Lower lobe of right lung (tissue), 2 donors: Measurements from ENCODE around the gene GPR137B. TPM values are rescaled to one million over a fixed set of nuclear protein-coding genes. Genes with fewer than 3 reads are reported as not detected.

ENCODE experiments used
- ATAC-seq, 2 donors: fragments of 200-7000 bp; cut with Tn5 transposase; one replicate each; pipeline ENCODE4 v1.9.1; 2020 to 2022; ENCODE audit warnings: mild to moderate bottlenecking in 2 of 2, moderate library complexity in 2 of 2
- DNase-seq: peaks from one replicate; pipeline ENCODE4 v3.0.0-alpha.2; 2020
- H3K27ac ChIP-seq: fragments of 200-600 bp; one replicate; pipeline ENCODE4 v1.8.0; 2022
- H3K27me3 ChIP-seq: fragments of 200-600 bp; one replicate; pipeline ENCODE4 v1.8.0; 2022; ENCODE audit warnings: low read depth
- H3K36me3 ChIP-seq: fragments of 200-600 bp; one replicate; pipeline ENCODE4 v1.8.0; 2022; ENCODE audit warnings: mild to moderate bottlenecking
- H3K4me1 ChIP-seq: fragments of 200-600 bp; one replicate; pipeline ENCODE4 v1.8.0; 2022
- H3K4me3 ChIP-seq: fragments of 200-600 bp; one replicate; pipeline ENCODE4 v1.8.0; 2022; ENCODE audit warnings: mild to moderate bottlenecking
- H3K9me3 ChIP-seq: fragments of 200-600 bp; one replicate; pipeline ENCODE4 v1.8.0; 2022
- intact Hi-C: fragments of 100-400 bp; cut with DNase I; formaldehyde crosslinking; loops from one replicate; pipeline ENCODE4 v1.11.0; 2022
- total RNA-seq: library from RNA; stranded (reverse); fragmentation: NEBNext Ultra II Directional; extraction: Animal tissue kit (Norgen Biotek cat#: 25700); gene quantifications from one replicate; pipeline ENCODE4 v1.2.1, GENCODE V29; 2021
- TF ChIP-seq, protein P1 (sequence below): fragments of 200-600 bp; IDR thresholded peaks from one replicate; pipeline ENCODE4 v1.8.0; 2022; ENCODE audit warnings: antibody characterized with exemption, mild to moderate bottlenecking
- donor health status: DM: no; HTN: yes; CAD: no; lungs with severe emphysema.

GPR137B gene
- total RNA-seq, 1 donor from 2014 or later: 38.3 TPM

DNA sequence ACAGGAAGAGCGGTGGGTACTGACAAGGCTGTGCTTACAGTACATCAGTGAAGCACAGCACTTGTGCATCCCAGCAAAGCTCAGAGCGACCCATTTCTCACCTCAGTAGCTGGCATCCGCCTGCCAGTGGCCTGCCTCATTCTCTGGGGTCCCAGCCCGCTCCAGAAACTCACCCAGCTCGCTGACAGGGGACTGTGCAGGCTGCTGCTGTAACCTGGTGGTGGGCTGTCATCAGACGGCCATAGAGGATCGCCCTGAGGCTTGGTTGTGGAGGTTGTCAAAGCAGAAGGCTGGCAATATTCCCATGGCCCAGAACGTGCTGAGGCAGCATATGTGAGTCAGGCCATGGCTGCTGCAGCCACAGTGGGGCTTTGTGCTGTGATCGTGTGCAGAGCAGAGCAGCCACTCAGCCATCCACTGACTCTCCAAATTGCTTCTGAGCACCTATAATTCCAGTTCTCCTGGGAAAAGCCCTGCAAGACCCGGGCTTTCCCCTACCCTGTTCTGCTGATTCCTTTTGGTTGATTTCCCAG lies 13.6 kb upstream of the GPR137B start:
- Histone ChIP-seq H3K9me3 (no peaks in the 10 kb centered on the region), H3K4me3 (no peak overlapping the region), H3K27me3 (no peaks in the 10 kb centered on the region), H3K4me1 (no peaks in the 10 kb centered on the region), H3K36me3 (no peaks in the 10 kb centered on the region), H3K27ac (no peak overlapping the region)
- TF ChIP-seq, protein P1, sequence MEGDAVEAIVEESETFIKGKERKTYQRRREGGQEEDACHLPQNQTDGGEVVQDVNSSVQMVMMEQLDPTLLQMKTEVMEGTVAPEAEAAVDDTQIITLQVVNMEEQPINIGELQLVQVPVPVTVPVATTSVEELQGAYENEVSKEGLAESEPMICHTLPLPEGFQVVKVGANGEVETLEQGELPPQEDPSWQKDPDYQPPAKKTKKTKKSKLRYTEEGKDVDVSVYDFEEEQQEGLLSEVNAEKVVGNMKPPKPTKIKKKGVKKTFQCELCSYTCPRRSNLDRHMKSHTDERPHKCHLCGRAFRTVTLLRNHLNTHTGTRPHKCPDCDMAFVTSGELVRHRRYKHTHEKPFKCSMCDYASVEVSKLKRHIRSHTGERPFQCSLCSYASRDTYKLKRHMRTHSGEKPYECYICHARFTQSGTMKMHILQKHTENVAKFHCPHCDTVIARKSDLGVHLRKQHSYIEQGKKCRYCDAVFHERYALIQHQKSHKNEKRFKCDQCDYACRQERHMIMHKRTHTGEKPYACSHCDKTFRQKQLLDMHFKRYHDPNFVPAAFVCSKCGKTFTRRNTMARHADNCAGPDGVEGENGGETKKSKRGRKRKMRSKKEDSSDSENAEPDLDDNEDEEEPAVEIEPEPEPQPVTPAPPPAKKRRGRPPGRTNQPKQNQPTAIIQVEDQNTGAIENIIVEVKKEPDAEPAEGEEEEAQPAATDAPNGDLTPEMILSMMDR: no peak
- no peak for ATAC-seq
- DNase-seq: no peak
- intact Hi-C loops: no loop called here

DNA sequence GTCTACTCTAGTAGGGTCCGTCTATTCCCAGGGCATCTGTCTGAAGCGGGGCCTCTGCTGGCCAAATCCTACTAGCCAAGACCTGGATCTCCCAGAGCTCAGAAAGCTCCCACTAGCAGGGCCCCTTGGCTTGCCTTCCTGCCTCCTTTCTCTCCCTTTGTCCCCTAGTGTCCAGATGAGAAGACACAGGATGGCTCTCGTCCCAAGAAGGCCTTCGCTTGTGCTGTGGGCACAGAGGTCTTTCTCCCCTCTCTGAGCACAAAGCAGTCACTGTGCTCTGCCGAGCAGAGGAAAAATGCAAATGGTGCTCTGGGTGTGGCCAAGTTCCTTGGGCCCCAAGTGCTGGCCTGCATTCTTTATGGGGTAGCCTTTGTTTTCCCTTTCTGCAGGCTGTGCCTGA lies 13.0 kb upstream of the GPR137B start:
- intact Hi-C loops: no loop called here
- no peaks in the 10 kb centered on the region for H3K9me3 ChIP-seq
- H3K27me3 ChIP-seq: no peaks in the 10 kb centered on the region
- no peaks in the 10 kb centered on the region for H3K4me1 ChIP-seq
- ATAC-seq: no peak
- TF ChIP-seq, protein P1: no peak
- no peak for DNase-seq
- no peak overlapping the region for H3K4me3 ChIP-seq
- no peak overlapping the region for H3K27ac ChIP-seq
- no peaks in the 10 kb centered on the region for H3K36me3 ChIP-seq

DNA sequence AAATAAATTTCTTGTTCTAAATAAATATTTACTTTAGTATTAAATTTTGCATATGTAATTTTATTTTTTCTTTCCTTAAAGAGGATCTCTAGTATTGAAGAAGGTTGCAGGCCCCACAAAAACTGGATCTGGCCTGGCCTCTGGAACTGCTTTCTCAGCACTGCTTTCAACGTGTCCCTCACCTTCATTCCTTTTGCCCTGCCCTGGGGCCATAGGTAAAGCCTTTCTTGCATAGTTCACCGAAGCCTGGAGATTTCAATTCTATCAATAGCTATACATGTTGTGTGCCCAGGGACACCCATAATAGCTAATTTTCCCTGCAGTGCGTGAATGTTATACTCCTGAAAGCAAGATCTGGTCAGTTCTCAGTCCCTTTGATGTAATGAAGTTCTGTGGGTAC lies 12.0 kb upstream of the GPR137B start:
- H3K36me3 ChIP-seq: no peaks in the 10 kb centered on the region
- no peak for DNase-seq
- no peaks in the 10 kb centered on the region for H3K27me3 ChIP-seq
- no peak overlapping the region for H3K4me3 ChIP-seq
- no peak for ATAC-seq
- TF ChIP-seq, protein P1: no peak
- H3K9me3 ChIP-seq: no peaks in the 10 kb centered on the region
- H3K27ac ChIP-seq: no peak overlapping the region
- no peaks in the 10 kb centered on the region for H3K4me1 ChIP-seq
- intact Hi-C loops: no loop called here

DNA sequence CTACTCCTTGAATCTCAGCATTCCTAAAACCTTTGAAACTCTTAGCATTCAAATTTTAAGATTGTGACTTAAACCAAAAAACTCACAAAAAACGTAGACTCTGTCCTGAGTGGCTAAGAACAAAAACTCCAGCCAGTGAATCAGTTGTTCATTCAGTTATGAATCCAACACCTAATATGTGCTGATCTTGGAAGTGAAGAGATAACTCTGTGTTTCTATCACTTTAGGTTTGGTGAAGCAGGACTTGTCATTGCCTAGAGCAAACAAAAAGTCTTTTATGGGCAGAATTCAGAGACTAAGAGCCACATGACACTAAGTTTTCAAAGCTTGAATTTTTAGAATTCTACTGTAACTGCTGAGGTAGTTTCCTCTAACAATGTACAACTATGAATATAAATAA lies 10.4 kb upstream of the GPR137B start:
- H3K27ac ChIP-seq: no peak overlapping the region
- TF ChIP-seq, protein P1: no peak
- H3K27me3 ChIP-seq: no peaks in the 10 kb centered on the region
- no peaks in the 10 kb centered on the region for H3K36me3 ChIP-seq
- DNase-seq: no peak
- intact Hi-C loops: no loop called here
- H3K4me3 ChIP-seq: no peak overlapping the region
- H3K4me1 ChIP-seq: no peaks in the 10 kb centered on the region
- no peak for ATAC-seq
- no peaks in the 10 kb centered on the region for H3K9me3 ChIP-seq

DNA sequence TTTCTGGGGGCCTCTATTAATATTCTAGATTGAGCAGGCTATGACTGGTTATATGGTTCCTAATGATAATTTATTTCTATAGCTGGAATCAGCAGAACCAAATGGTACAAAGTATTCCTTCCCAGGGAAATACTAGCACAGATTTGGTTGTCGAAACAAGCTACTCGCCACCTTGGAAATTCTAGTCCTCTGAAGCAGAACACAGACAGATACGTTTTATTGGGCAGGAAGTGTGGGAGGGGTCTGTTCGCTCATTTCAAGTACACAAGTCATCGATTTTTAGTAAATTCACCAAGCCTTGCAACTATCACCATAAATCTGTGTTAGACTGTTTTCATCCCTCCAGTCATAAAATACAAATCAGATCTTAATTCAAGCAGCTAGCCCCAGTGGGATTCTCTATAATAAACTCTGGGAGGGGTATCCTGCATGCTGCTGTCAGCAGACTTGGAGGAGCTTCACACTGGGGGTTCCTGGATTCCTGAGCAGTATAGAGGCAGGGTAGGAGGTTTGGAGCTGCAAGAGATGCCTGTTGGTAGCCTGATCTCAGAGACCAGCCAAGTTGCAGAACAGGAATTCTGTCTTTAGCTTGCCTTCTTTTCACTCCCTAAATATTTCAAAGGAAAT lies 9.8 kb upstream of the GPR137B start:
- DNase-seq: no peak
- ATAC-seq: no peak
- Histone ChIP-seq H3K9me3 (no peaks in the 10 kb centered on the region), H3K4me3 (no peak overlapping the region), H3K27me3 (peaks cover 1% of the 10 kb centered on the region), H3K4me1 (no peaks in the 10 kb centered on the region), H3K36me3 (no peaks in the 10 kb centered on the region), H3K27ac (no peak overlapping the region)
- TF ChIP-seq, protein P1: no peak
- intact Hi-C loops: no loop called here
